Measurements from ENCODE around the gene TLNRD1. TPM values are rescaled to one million over a fixed set of nuclear protein-coding genes. Genes with fewer than 3 reads are reported as not detected.

TLNRD1 gene
- total RNA-seq, 1 experiment from 2014 or later: 14.9 TPM

GRCh38 chr15:81043281-81043934 lies 42.7 kb downstream of the TLNRD1 start:
- no peaks in the 10 kb centered on the region for H3K9me3 ChIP-seq (ENCODE audit: insufficient read depth, low read depth)
- TF ChIP-seq EZH2 (IDR thresholded peaks at IDR 0.05; ENCODE audit: low read depth) (no peak), CTCF (conservative IDR thresholded peaks at IDR 0.05) (no peak)
- H3K27me3 ChIP-seq (ENCODE audit: insufficient read depth, low read depth): no peaks in the 10 kb centered on the region
- H3F3A ChIP-seq (ENCODE audit: insufficient read depth, low read depth): no peaks in the 10 kb centered on the region
- no peak for DNase-seq
- H3K4me3 ChIP-seq: no peak overlapping the region
- H3K36me3 ChIP-seq (ENCODE audit: low read depth): no peaks in the 10 kb centered on the region
- ChIA-PET CTCF (no interaction called here), POLR2A (ENCODE audit: unreplicated experiment) (interaction anchor here (0.7 kb wide), 1 partner anchor 11 kb away, joined by 3 read pairs; no protein-coding TSS in a partner anchor)
- no peak overlapping the region for H3K27ac ChIP-seq
- no TSS peak for BruUV-seq (replicated peaks)
- intact Hi-C loops (cut with micrococcal nuclease; ENCODE audit: unreplicated experiment): no loop called here
- no peaks in the 10 kb centered on the region for H3K79me2 ChIP-seq (ENCODE audit: low read depth)
- no peaks in the 10 kb centered on the region for H3K9me2 ChIP-seq (ENCODE audit: insufficient read depth)
- H3K4me2 ChIP-seq: no peak overlapping the region
- no peaks in the 10 kb centered on the region for H3K4me1 ChIP-seq (replicated peaks; ENCODE audit: insufficient read depth)
- no peaks in the 10 kb centered on the region for H4K20me1 ChIP-seq (ENCODE audit: insufficient read depth)
- no peak overlapping the region for H2AFZ ChIP-seq

GRCh38 chr15:81043935-81044575 lies 43.3 kb downstream of the TLNRD1 start:
- POLR2A ChIA-PET (ENCODE audit: unreplicated experiment): interaction anchor here (0.7 kb wide), 1 partner anchor 11 kb away, joined by 3 read pairs; no protein-coding TSS in a partner anchor
- H3K79me2 ChIP-seq (ENCODE audit: low read depth): no peaks in the 10 kb centered on the region

GRCh38 chr15:81046290-81046689 lies 45.6 kb downstream of the TLNRD1 start:
- H3K27me3 ChIP-seq (ENCODE audit: insufficient read depth, low read depth): no peaks in the 10 kb centered on the region
- H3K9me3 ChIP-seq (ENCODE audit: insufficient read depth, low read depth): no peaks in the 10 kb centered on the region
- intact Hi-C loops (cut with micrococcal nuclease; ENCODE audit: unreplicated experiment): no loop called here
- POLR2A ChIA-PET (ENCODE audit: unreplicated experiment): no interaction called here
- no peak overlapping the region for H2AFZ ChIP-seq
- no peaks in the 10 kb centered on the region for H3K4me1 ChIP-seq (replicated peaks; ENCODE audit: insufficient read depth)
- H3K4me3 ChIP-seq: no peak overlapping the region
- BruUV-seq (replicated peaks): no TSS peak
- CTCF ChIA-PET: no interaction called here
- DNase-seq: no peak
- H3F3A ChIP-seq (ENCODE audit: insufficient read depth, low read depth): no peaks in the 10 kb centered on the region
- H4K20me1 ChIP-seq (ENCODE audit: insufficient read depth): no peaks in the 10 kb centered on the region
- no peak overlapping the region for H3K4me2 ChIP-seq
- no peaks in the 10 kb centered on the region for H3K79me2 ChIP-seq (ENCODE audit: low read depth)
- no peak overlapping the region for H3K27ac ChIP-seq
- TF ChIP-seq CTCF (conservative IDR thresholded peaks at IDR 0.05) (no peak), EZH2 (IDR thresholded peaks at IDR 0.05; ENCODE audit: low read depth) (no peak)
- no peaks in the 10 kb centered on the region for H3K36me3 ChIP-seq (ENCODE audit: low read depth)
- no peaks in the 10 kb centered on the region for H3K9me2 ChIP-seq (ENCODE audit: insufficient read depth)

More at GRCh38 chr15:81043935-81044575, 43.3 kb downstream of the TLNRD1 start:
- H3K4me2 ChIP-seq: no peak overlapping the region
- no peak for DNase-seq
- BruUV-seq (replicated peaks): no TSS peak
- no peaks in the 10 kb centered on the region for H4K20me1 ChIP-seq (ENCODE audit: insufficient read depth)
- no peaks in the 10 kb centered on the region for H3F3A ChIP-seq (ENCODE audit: insufficient read depth, low read depth)
- H3K27ac ChIP-seq: no peak overlapping the region
- H2AFZ ChIP-seq: no peak overlapping the region
- H3K4me3 ChIP-seq: no peak overlapping the region
- H3K9me2 ChIP-seq (ENCODE audit: insufficient read depth): no peaks in the 10 kb centered on the region
- H3K36me3 ChIP-seq (ENCODE audit: low read depth): no peaks in the 10 kb centered on the region
- H3K9me3 ChIP-seq (ENCODE audit: insufficient read depth, low read depth): no peaks in the 10 kb centered on the region
- TF ChIP-seq EZH2 (IDR thresholded peaks at IDR 0.05; ENCODE audit: low read depth) (no peak), CTCF (conservative IDR thresholded peaks at IDR 0.05) (no peak)
- intact Hi-C loops (cut with micrococcal nuclease; ENCODE audit: unreplicated experiment): no loop called here
- no peaks in the 10 kb centered on the region for H3K27me3 ChIP-seq (ENCODE audit: insufficient read depth, low read depth)
- CTCF ChIA-PET: no interaction called here
- H3K4me1 ChIP-seq (replicated peaks; ENCODE audit: insufficient read depth): no peaks in the 10 kb centered on the region

Data from PC-9 (cell line).